ENCODE data around the gene IL15RA. TPM values are rescaled to one million over a fixed set of nuclear protein-coding genes. Genes with fewer than 3 reads are reported as not detected.

Gene IL15RA
- total and polyA plus RNA-seq, 10 of the 15 experiments (the other 5 are each of a cell fraction or from before 2014, with no cell fraction given), result 2.0 to 14.8 (median 12.1) TPM

DNA sequence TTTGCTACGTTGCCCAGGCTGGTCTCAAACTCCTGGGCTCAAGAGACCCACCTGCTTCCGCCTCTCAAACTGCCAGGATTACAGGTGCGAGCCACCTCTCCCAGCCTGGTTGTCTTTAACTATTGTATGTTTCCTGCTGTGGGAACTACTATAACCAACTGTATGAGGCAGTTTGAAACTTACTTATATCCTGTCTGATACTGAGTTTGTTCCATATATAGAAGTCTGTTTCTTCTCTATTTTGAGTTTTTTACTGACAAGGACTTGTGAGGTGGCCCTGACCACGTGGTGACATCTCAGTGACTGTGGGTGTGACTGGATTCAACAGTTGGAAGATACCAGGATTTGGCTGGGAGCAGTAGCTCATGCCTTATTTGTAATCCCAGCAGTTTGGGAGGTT is 73.1 kb downstream of the IL15RA start (continued):
- TF ChIP-seq, protein P1, sequence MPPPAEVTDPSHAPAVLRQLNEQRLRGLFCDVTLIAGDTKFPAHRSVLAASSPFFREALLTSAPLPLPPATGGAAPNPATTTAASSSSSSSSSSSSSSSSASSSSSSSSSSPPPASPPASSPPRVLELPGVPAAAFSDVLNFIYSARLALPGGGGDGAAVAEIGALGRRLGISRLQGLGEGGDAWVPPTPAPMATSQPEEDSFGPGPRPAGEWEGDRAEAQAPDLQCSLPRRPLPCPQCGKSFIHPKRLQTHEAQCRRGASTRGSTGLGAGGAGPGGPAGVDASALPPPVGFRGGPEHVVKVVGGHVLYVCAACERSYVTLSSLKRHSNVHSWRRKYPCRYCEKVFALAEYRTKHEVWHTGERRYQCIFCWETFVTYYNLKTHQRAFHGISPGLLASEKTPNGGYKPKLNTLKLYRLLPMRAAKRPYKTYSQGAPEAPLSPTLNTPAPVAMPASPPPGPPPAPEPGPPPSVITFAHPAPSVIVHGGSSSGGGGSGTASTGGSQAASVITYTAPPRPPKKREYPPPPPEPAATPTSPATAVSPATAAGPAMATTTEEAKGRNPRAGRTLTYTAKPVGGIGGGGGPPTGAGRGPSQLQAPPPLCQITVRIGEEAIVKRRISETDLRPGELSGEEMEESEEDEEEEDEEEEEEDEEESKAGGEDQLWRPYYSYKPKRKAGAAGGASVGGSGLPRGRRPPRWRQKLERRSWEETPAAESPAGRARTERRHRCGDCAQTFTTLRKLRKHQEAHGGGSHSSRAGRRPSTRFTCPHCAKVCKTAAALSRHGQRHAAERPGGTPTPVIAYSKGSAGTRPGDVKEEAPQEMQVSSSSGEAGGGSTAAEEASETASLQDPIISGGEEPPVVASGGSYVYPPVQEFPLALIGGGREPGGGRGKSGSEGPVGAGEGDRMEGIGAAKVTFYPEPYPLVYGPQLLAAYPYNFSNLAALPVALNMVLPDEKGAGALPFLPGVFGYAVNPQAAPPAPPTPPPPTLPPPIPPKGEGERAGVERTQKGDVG (CRISPR knock-in tag; IDR thresholded peaks at IDR 0.05), result no peak
- TF ChIP-seq ZNF24 (IDR thresholded peaks at IDR 0.05) (no peak), IKZF1 (conservative IDR thresholded peaks at IDR 0.05) (peak; percentile 53; the same call in 1 of the 2 replicates), ZNF274 (IDR thresholded peaks at IDR 0.05; ENCODE audit: insufficient read depth, insufficient read length) (no peak), SMAD1 (IDR thresholded peaks at IDR 0.05; ENCODE audit: low read depth, partially characterized antibody) (no peak), ZSCAN29 (IDR thresholded peaks at IDR 0.05) (no peak), NR2C1 (IDR thresholded peaks at IDR 0.05) (no peak), SUPT20H (IDR thresholded peaks at IDR 0.05; ENCODE audit: borderline replicate concordance, control insufficient read depth, low read depth, low read length) (no peak), RCOR1 (conservative IDR thresholded peaks at IDR 0.05; ENCODE audit: low read depth, low read length) (no peak), CHD4 (IDR thresholded peaks at IDR 0.05) (no peak), NR2F1 (conservative IDR thresholded peaks at IDR 0.05) (no peak), CHD1 (IDR thresholded peaks at IDR 0.05; ENCODE audit: low read depth, low read length) (no peak), GATAD2B (conservative IDR thresholded peaks at IDR 0.05; ENCODE audit: low read depth) (no peak), SMC3 (IDR thresholded peaks at IDR 0.05; ENCODE audit: borderline replicate concordance, low read length) (no peak), TARDBP (IDR thresholded peaks at IDR 0.05; ENCODE audit: borderline replicate concordance) (no peak)
- TF ChIP-seq, protein P2, sequence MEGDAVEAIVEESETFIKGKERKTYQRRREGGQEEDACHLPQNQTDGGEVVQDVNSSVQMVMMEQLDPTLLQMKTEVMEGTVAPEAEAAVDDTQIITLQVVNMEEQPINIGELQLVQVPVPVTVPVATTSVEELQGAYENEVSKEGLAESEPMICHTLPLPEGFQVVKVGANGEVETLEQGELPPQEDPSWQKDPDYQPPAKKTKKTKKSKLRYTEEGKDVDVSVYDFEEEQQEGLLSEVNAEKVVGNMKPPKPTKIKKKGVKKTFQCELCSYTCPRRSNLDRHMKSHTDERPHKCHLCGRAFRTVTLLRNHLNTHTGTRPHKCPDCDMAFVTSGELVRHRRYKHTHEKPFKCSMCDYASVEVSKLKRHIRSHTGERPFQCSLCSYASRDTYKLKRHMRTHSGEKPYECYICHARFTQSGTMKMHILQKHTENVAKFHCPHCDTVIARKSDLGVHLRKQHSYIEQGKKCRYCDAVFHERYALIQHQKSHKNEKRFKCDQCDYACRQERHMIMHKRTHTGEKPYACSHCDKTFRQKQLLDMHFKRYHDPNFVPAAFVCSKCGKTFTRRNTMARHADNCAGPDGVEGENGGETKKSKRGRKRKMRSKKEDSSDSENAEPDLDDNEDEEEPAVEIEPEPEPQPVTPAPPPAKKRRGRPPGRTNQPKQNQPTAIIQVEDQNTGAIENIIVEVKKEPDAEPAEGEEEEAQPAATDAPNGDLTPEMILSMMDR (IDR thresholded peaks at IDR 0.05 in 2 of 3, conservative IDR thresholded peaks at IDR 0.05 in 1 of 3; ENCODE audit: control insufficient read depth in 2 of 3, extremely low read depth in 1 of 3, insufficient read depth in 1 of 3, low read depth in 3 of 3, low read length in 3 of 3), result no peak
- TF ChIP-seq, protein P3, sequence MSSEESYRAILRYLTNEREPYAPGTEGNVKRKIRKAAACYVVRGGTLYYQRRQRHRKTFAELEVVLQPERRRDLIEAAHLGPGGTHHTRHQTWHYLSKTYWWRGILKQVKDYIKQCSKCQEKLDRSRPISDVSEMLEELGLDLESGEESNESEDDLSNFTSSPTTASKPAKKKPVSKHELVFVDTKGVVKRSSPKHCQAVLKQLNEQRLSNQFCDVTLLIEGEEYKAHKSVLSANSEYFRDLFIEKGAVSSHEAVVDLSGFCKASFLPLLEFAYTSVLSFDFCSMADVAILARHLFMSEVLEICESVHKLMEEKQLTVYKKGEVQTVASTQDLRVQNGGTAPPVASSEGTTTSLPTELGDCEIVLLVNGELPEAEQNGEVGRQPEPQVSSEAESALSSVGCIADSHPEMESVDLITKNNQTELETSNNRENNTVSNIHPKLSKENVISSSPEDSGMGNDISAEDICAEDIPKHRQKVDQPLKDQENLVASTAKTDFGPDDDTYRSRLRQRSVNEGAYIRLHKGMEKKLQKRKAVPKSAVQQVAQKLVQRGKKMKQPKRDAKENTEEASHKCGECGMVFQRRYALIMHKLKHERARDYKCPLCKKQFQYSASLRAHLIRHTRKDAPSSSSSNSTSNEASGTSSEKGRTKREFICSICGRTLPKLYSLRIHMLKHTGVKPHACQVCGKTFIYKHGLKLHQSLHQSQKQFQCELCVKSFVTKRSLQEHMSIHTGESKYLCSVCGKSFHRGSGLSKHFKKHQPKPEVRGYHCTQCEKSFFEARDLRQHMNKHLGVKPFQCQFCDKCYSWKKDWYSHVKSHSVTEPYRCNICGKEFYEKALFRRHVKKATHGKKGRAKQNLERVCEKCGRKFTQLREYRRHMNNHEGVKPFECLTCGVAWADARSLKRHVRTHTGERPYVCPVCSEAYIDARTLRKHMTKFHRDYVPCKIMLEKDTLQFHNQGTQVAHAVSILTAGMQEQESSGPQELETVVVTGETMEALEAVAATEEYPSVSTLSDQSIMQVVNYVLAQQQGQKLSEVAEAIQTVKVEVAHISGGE (CRISPR knock-in tag; IDR thresholded peaks at IDR 0.05), result no peak
- TF ChIP-seq, protein P4, sequence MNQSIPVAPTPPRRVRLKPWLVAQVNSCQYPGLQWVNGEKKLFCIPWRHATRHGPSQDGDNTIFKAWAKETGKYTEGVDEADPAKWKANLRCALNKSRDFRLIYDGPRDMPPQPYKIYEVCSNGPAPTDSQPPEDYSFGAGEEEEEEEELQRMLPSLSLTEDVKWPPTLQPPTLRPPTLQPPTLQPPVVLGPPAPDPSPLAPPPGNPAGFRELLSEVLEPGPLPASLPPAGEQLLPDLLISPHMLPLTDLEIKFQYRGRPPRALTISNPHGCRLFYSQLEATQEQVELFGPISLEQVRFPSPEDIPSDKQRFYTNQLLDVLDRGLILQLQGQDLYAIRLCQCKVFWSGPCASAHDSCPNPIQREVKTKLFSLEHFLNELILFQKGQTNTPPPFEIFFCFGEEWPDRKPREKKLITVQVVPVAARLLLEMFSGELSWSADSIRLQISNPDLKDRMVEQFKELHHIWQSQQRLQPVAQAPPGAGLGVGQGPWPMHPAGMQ (IDR thresholded peaks at IDR 0.05; ENCODE audit: borderline replicate concordance), result no peak
- TF ChIP-seq, protein P5, sequence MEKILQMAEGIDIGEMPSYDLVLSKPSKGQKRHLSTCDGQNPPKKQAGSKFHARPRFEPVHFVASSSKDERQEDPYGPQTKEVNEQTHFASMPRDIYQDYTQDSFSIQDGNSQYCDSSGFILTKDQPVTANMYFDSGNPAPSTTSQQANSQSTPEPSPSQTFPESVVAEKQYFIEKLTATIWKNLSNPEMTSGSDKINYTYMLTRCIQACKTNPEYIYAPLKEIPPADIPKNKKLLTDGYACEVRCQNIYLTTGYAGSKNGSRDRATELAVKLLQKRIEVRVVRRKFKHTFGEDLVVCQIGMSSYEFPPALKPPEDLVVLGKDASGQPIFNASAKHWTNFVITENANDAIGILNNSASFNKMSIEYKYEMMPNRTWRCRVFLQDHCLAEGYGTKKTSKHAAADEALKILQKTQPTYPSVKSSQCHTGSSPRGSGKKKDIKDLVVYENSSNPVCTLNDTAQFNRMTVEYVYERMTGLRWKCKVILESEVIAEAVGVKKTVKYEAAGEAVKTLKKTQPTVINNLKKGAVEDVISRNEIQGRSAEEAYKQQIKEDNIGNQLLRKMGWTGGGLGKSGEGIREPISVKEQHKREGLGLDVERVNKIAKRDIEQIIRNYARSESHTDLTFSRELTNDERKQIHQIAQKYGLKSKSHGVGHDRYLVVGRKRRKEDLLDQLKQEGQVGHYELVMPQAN (conservative IDR thresholded peaks at IDR 0.05), result no peak

Measured in GM12878 (cell line).